NOMO-1 treated with dmso at 0.1 percent for 144 hours (cell line): ENCODE results near the gene MAP3K6.

Source experiments
- DNase-seq: peaks from one replicate; lab custom pipeline; 2025; ENCODE audit not compliant: unreplicated experiment; lab: John Stamatoyannopoulos, UW

MAP3K6 gene

GRCh38 chr1:27307874-27308598 is 58.7 kb downstream of the MAP3K6 start:
- no peak for DNase-seq

GRCh38 chr1:27306892-27307761 is 59.6 kb downstream of the MAP3K6 start:
- DNase-seq, result no peak

DNA sequence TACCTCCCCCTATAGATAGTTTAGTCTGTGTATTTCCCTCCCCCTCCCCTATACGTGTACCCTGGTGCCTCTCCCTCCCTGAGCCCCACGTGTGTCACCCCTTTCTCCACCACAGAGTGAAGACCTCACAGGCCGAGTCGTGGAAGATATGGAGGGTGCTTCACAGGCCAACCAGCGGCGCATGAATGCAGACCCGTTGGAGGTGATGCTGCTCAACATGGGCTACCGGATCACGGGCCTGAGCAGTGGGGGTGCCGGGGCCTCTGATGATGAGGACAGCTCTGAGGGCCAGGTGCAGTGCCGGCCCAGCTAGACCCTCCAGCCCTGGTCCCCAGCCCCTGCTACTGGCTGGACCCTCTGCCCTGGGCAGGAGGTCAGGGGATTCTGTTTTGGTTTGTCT is 60.7 kb downstream of the MAP3K6 start:
- no peak for DNase-seq
